ENCODE data around the gene PDE4D. TPM values are rescaled to one million over a fixed set of nuclear protein-coding genes. Genes with fewer than 3 reads are reported as not detected.

PDE4D gene
- total RNA-seq, 6 experiments from 2014 or later = 1.6 to 10.3 (median 5.6) TPM

GRCh38 chr5:58922461-58923171 is 970.9 kb downstream of the PDE4D start:
- DNase-seq (peak in 1 of 3 donors; percentile 19), ATAC-seq (no peak)
- H3K4me3 ChIP-seq = no peak overlapping the region
- intact Hi-C loops (cut with DNase I) = no loop called here
- H3K36me3 ChIP-seq = no peaks in the 10 kb centered on the region
- H3K27ac ChIP-seq = no peak overlapping the region
- WGBS (ENCODE audit: insufficient coverage, low coverage, low lambda C conversion rate, missing lambda C conversion rate) = 49% methylated on average over 8 of the region's 15 CpGs
- H3K4me1 ChIP-seq = no peaks in the 10 kb centered on the region
- TF ChIP-seq POLR2A (IDR thresholded peaks at IDR 0.05) (no peak), CTCF (IDR thresholded peaks at IDR 0.05) (no peak)
- H3K27me3 ChIP-seq = no peaks in the 10 kb centered on the region
- H3K9me3 ChIP-seq = no peaks in the 10 kb centered on the region

GRCh38 chr5:58921159-58921558 is 972.4 kb downstream of the PDE4D start:
- no peaks in the 10 kb centered on the region for H3K27me3 ChIP-seq
- H3K4me3 ChIP-seq = no peak overlapping the region
- no peaks in the 10 kb centered on the region for H3K4me1 ChIP-seq
- no peak for ATAC-seq
- no peaks in the 10 kb centered on the region for H3K9me3 ChIP-seq
- no peak for DNase-seq
- H3K36me3 ChIP-seq = no peaks in the 10 kb centered on the region
- no peak overlapping the region for H3K27ac ChIP-seq
- WGBS (ENCODE audit: insufficient coverage, low coverage, low lambda C conversion rate, missing lambda C conversion rate) = 61% methylated on average over 1 of the region's 1 CpG
- intact Hi-C loops (cut with DNase I) = no loop called here
- TF ChIP-seq CTCF (IDR thresholded peaks at IDR 0.05) (no peak), POLR2A (IDR thresholded peaks at IDR 0.05) (no peak)

GRCh38 chr5:58919833-58920232 is 973.7 kb downstream of the PDE4D start:
- Histone ChIP-seq H3K4me1 (no peaks in the 10 kb centered on the region), H3K4me3 (no peak overlapping the region), H3K36me3 (no peaks in the 10 kb centered on the region), H3K9me3 (no peaks in the 10 kb centered on the region), H3K27ac (no peak overlapping the region), H3K27me3 (no peaks in the 10 kb centered on the region)
- 52% methylated on average over 3 of the region's 5 CpGs for WGBS (ENCODE audit: insufficient coverage, low coverage, low lambda C conversion rate, missing lambda C conversion rate)
- no peak for DNase-seq
- no peak for ATAC-seq
- intact Hi-C loops (cut with DNase I) = no loop called here
- TF ChIP-seq CTCF (IDR thresholded peaks at IDR 0.05) = no peak
- TF ChIP-seq POLR2A (IDR thresholded peaks at IDR 0.05) = no peak

MicroRNAs encoded within 50 kb of the gene (microRNA counts, 767-probe panel; counts per million panel counts)
- 237 counts per million for microRNA hsa-miR-582-3p
- 237 counts per million for microRNA hsa-miR-582-5p

Small RNA genes lying within 50 kb of the gene (microRNA-seq; reads per million reads assigned to microRNA genes)
- gene MIR582 = 7.1 to 21.1 reads per million in 2 donors

Small RNA genes lying within 50 kb of the gene (small RNA-seq; reads per million reads assigned to genes)
- gene MIR582 = 9.2 to 14.2 reads per million in 2 experiments

Measured in right lobe of liver (tissue), 6 donors.